Measurements from ENCODE around the gene SKIC3. TPM values are rescaled to one million over a fixed set of nuclear protein-coding genes. Genes with fewer than 3 reads are reported as not detected.

Gene SKIC3
- total RNA-seq, 2 donors from 2014 or later = 44.9 to 73.9 TPM

GRCh38 chr5:95533761-95534160 is 21.0 kb downstream of the SKIC3 start:
- Histone ChIP-seq H3K4me1 (replicated peaks) (no peaks in the 10 kb centered on the region), H3K27ac (no peak overlapping the region), H3K36me3 (no peaks in the 10 kb centered on the region), H3K27me3 (replicated peaks; ENCODE audit: insufficient read depth) (no peaks in the 10 kb centered on the region), H3K9me3 (no peaks in the 10 kb centered on the region), H3K4me3 (no peak overlapping the region)
- intact Hi-C loops (cut with DNase I) = no loop called here
- DNase-seq (ENCODE audit: low spot score) = no peak
- TF ChIP-seq POLR2A (IDR thresholded peaks at IDR 0.05) = no peak
- TF ChIP-seq CTCF (IDR thresholded peaks at IDR 0.05) = no peak
- TF ChIP-seq POLR2AphosphoS5 (IDR thresholded peaks at IDR 0.05) = no peak

DNA sequence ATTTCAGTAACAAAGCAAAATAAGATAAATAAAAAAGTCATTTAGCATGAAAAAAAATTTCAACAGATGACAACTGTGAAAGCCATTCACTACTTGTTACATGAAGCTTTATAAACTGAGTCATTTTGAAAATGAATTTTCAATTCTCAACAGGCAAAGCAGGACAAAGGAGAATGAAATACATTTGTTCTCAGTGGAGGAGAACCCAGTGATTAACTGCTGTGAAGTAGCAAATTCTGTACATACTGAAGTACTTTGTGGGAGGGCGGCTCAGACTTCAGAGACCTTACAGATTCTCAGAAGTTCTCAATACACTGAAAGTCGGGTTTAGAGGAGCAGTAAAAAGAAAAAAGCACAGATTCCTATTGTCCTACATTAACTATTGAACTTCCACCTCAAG is 21.7 kb downstream of the SKIC3 start:
- WGBS = 46% methylated on average over 2 of the region's 2 CpGs
- DNase-seq (ENCODE audit: low spot score) = no peak
- H3K4me1 ChIP-seq (replicated peaks) = no peaks in the 10 kb centered on the region
- intact Hi-C loops (cut with DNase I) = no loop called here
- H3K9me3 ChIP-seq = no peaks in the 10 kb centered on the region
- H3K4me3 ChIP-seq = no peak overlapping the region
- no peak overlapping the region for H3K27ac ChIP-seq
- no peak for TF ChIP-seq POLR2A (IDR thresholded peaks at IDR 0.05)
- no peak for TF ChIP-seq POLR2AphosphoS5 (IDR thresholded peaks at IDR 0.05)
- TF ChIP-seq CTCF (IDR thresholded peaks at IDR 0.05) = no peak
- H3K36me3 ChIP-seq = no peaks in the 10 kb centered on the region
- H3K27me3 ChIP-seq (replicated peaks; ENCODE audit: insufficient read depth) = no peaks in the 10 kb centered on the region

DNA sequence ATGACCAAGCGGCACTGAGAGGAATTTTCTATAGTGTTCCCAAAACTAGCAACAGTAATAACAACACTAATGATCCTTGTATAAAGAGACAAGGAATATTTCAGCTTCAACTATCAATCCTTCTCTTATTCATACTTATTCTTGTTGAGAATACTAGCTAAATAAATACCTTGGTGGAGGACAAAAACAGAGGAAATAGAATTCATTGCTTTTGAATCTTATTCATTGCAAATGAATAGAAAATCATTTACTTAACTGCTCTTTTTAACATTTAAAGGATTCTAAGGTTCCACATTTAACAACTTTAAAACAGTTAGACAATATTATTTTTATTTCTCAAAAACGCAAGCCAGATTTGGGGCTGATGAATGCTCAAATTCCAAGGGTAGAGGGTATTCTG is 22.4 kb downstream of the SKIC3 start:
- Histone ChIP-seq H3K36me3 (no peaks in the 10 kb centered on the region), H3K4me1 (replicated peaks) (no peaks in the 10 kb centered on the region), H3K9me3 (no peaks in the 10 kb centered on the region), H3K4me3 (no peak overlapping the region), H3K27me3 (replicated peaks; ENCODE audit: insufficient read depth) (no peaks in the 10 kb centered on the region), H3K27ac (no peak overlapping the region)
- WGBS = 95% methylated on average over 2 of the region's 2 CpGs
- intact Hi-C loops (cut with DNase I) = no loop called here
- no peak for DNase-seq (ENCODE audit: low spot score)
- TF ChIP-seq CTCF (IDR thresholded peaks at IDR 0.05) (no peak), POLR2A (IDR thresholded peaks at IDR 0.05) (no peak), POLR2AphosphoS5 (IDR thresholded peaks at IDR 0.05) (no peak)

GRCh38 chr5:95531491-95531890 is 23.3 kb downstream of the SKIC3 start:
- Histone ChIP-seq H3K27ac (no peak overlapping the region), H3K4me1 (replicated peaks) (no peaks in the 10 kb centered on the region), H3K9me3 (no peaks in the 10 kb centered on the region), H3K4me3 (no peak overlapping the region), H3K27me3 (replicated peaks; ENCODE audit: insufficient read depth) (no peaks in the 10 kb centered on the region), H3K36me3 (no peaks in the 10 kb centered on the region)
- intact Hi-C loops (cut with DNase I) = no loop called here
- TF ChIP-seq POLR2AphosphoS5 (IDR thresholded peaks at IDR 0.05) (no peak), POLR2A (IDR thresholded peaks at IDR 0.05) (no peak), CTCF (IDR thresholded peaks at IDR 0.05) (no peak)
- DNase-seq (ENCODE audit: low spot score) = no peak

DNA sequence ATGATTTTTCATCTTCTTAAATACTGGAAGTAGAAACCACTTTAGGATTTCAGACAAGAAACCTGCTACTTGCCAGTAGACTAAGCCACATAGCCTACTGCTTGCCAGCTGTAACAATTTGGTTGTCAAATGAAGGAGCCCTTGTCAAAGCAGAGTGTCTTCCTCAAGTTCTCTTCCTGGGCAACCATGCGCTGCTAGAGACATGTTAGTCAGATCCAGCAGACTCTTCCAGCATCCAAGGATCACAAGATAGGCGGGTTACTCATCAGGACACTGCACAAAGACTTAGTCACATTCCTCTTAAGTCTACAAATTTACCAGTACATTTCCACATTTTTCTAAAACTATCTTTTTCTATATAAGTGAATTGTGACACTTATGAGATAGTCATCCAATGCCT is 24.4 kb downstream of the SKIC3 start:
- Histone ChIP-seq H3K27ac (no peak overlapping the region), H3K4me1 (replicated peaks) (no peaks in the 10 kb centered on the region), H3K9me3 (no peaks in the 10 kb centered on the region), H3K36me3 (no peaks in the 10 kb centered on the region), H3K4me3 (no peak overlapping the region), H3K27me3 (replicated peaks; ENCODE audit: insufficient read depth) (no peaks in the 10 kb centered on the region)
- intact Hi-C loops (cut with DNase I) = no loop called here
- TF ChIP-seq CTCF (IDR thresholded peaks at IDR 0.05) (no peak), POLR2A (IDR thresholded peaks at IDR 0.05) (no peak), POLR2AphosphoS5 (IDR thresholded peaks at IDR 0.05) (no peak)
- WGBS = 92% methylated on average over 2 of the region's 2 CpGs
- no peak for DNase-seq (ENCODE audit: low spot score)

Data from prostate gland (tissue), 2 donors.